Lung (tissue), 12 donors: ENCODE results near the gene RAPGEF2. TPM values are rescaled to one million over a fixed set of nuclear protein-coding genes. Genes with fewer than 3 reads are reported as not detected.
A peak's percentile ranks its signal among the peaks of the same experiment; 100 is the strongest.

Experiments
- ATAC-seq: fragments of 200-7000 bp; cut with Tn5 transposase; one replicate; pipeline ENCODE4 v1.9.1; 2020; ENCODE audit warnings: moderate number of reproducible peaks; ENCODE audit not compliant: insufficient read depth, low FRiP score
- DNase-seq, 3 donors: peaks; one replicate each; pipeline ENCODE4 v3.0.0-alpha.2; 2013 to 2017
- H3K27ac ChIP-seq, 2 donors: one replicate each; pipeline ENCODE4 v1.5.1; 2013; ENCODE audit warnings: mild to moderate bottlenecking in 2 of 2, moderate library complexity in 2 of 2, control low read depth in 1 of 2, inconsistent platforms in 1 of 2, low read depth in 1 of 2, low read length in 1 of 2
- H3K27me3 ChIP-seq, 3 donors: one replicate each; pipeline ENCODE4 v1.5.1; 2013; ENCODE audit warnings: low read length in 2 of 3; ENCODE audit not compliant: control insufficient read depth in 3 of 3, insufficient read depth in 3 of 3
- H3K36me3 ChIP-seq, 4 donors: one replicate each; pipeline ENCODE4 v1.5.1; 2013; ENCODE audit warnings: low read length in 4 of 4, mild to moderate bottlenecking in 1 of 4, moderate library complexity in 1 of 4; ENCODE audit not compliant: control insufficient read depth in 4 of 4, insufficient read depth in 4 of 4
- H3K4me1 ChIP-seq, 5 donors: one replicate each; pipeline ENCODE4 v1.5.1; 2013; ENCODE audit warnings: low read length in 5 of 5, mild to moderate bottlenecking in 2 of 5, moderate library complexity in 1 of 5; ENCODE audit not compliant: control insufficient read depth in 5 of 5, insufficient read depth in 5 of 5
- H3K4me3 ChIP-seq: one replicate; pipeline ENCODE4 v1.5.1; 2013; ENCODE audit warnings: mild to moderate bottlenecking, control low read depth, moderate library complexity
- H3K9ac ChIP-seq, 2 donors: one replicate each; pipeline ENCODE4 v1.5.1; 2013; ENCODE audit warnings: low read length in 2 of 2, control low read depth in 1 of 2; ENCODE audit not compliant: insufficient read depth in 1 of 2
- H3K9me3 ChIP-seq, 4 donors: one replicate each; pipeline ENCODE4 v1.5.1; 2013; ENCODE audit warnings: low read length in 3 of 4, mild to moderate bottlenecking in 1 of 4, moderate library complexity in 1 of 4; ENCODE audit not compliant: control insufficient read depth in 4 of 4, insufficient read depth in 3 of 4
- CTCF ChIP-seq: IDR thresholded peaks from 2 replicates; pipeline ENCODE4 v1.5.1; 2012; ENCODE audit warnings: mild to moderate bottlenecking; ENCODE audit errors: control extremely low read depth, extremely low read depth
- WGBS, 2 donors: extraction: QIAGEN DNeasy Blood & Tissue Kit; methylation state at CpG; one replicate each; pipeline ENCODE4 v1.1.7; 2013; 5-methylcytosine and 5-hydroxymethylcytosine counted together
- polyA plus RNA-seq, 2 donors: library from polyadenylated mRNA; stranded (reverse); fragments of 200-250 nt; gene quantifications; one replicate each; pipeline ENCODE4 v1.2.1, GENCODE V29; 2013
- total RNA-seq, 2 donors: library from RNA; depleted of rRNA in 1 of 2; stranded (reverse); fragments of >200 nt in 1 of 2; gene quantifications; one replicate each; pipeline ENCODE4 v1.2.1, GENCODE V29; 2014 to 2021
- donor health status: control.
- donor health status: control.
- donor health status: Bipolar disorder and iron deficiency.
- donor health status: healthy.
- donor health status: DM: yes; HTN: yes; CAD: no.

RAPGEF2 gene
- total and polyA plus RNA-seq, 4 donors, result 8.6 to 88.7 (median 32.2) TPM

DNA sequence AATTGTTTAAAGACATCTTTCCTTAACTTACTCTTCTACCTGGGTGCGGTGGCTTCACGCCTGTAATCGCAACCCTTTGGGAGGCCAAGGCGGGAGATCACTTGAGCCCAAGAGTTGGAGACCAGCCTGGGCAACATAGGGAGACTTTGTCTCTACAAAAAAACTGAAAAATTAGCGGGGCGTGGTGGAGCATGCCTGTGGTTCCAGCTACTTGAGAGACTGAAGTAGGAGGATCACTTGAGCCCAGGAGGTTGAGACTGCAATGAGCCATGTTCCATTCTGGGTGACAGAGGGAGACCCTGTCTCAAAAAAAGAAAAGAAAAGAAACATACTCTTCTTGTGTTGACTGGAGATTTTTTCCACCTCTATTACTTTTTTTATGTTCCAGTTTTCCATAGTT lies 181.9 kb downstream of the RAPGEF2 start:
- 80 to 92% methylated on average over 6 of the region's 6 CpGs for WGBS, 2 donors
- Histone ChIP-seq H3K9ac (no peak overlapping the region), H3K4me1 (peaks cover 0 to 20% (median 8%) of the 10 kb centered on the region in 5 donors), H3K36me3 (peaks cover 0 to 3% (median 0%) of the 10 kb centered on the region in 4 donors), H3K27me3 (no peaks in the 10 kb centered on the region), H3K4me3 (no peak overlapping the region), H3K27ac (no peak overlapping the region), H3K9me3 (no peaks in the 10 kb centered on the region)
- no peak for TF ChIP-seq CTCF
- no peak for ATAC-seq
- no peak for DNase-seq

DNA sequence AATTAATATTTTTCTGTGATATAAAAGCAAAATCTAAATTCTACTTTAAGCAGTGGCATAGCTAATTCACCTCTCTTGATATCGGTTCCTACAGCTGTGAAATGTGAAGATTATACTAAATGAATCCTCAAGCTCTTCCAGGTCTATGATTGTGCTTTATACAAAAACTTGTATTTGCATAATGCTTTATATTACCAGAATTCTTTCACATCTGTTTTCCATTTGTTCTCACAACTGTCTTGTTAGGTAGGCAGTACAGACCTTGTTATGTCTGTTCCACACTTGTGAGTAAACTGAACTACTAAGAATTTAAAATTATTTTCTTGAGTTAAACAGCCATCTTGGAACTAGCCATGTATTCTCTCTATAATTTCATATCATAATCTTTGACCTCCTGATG lies 184.9 kb downstream of the RAPGEF2 start:
- H3K4me3 ChIP-seq, result no peak overlapping the region
- no peaks in the 10 kb centered on the region for H3K9me3 ChIP-seq
- ATAC-seq (no peak), DNase-seq (no peak)
- peaks cover 0 to 3% (median 0%) of the 10 kb centered on the region in 4 donors for H3K36me3 ChIP-seq
- no peak overlapping the region for H3K9ac ChIP-seq
- no peaks in the 10 kb centered on the region for H3K27me3 ChIP-seq
- peaks cover 0 to 29% (median 8%) of the 10 kb centered on the region in 5 donors for H3K4me1 ChIP-seq
- 95 to 100% methylated on average over 1 of the region's 1 CpG for WGBS, 2 donors
- no peak for TF ChIP-seq CTCF
- no peak overlapping the region for H3K27ac ChIP-seq

DNA sequence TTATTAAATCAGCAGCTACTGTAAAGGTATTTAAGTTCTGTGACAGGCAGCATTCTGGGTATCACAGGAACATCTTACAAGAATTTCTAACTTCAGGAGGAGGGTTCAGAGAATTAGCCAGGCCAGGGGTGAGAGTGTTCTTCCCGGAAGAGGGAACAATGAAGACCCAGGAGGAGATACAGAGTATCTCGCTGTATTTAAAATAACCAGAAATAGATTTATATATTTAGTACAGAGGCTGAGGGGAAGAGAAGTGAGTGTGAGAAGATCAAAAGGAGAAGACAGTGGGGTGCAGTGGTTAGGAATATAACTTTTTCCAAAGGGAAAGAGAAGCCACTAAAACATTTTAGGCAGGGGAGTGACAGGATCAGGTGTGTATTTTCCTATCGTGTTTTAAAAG lies 186.8 kb downstream of the RAPGEF2 start:
- TF ChIP-seq CTCF, result no peak

More for the DNA sequence above, 186.8 kb downstream of the RAPGEF2 start:
- peaks cover 0 to 37% (median 0%) of the 10 kb centered on the region in 5 donors for H3K4me1 ChIP-seq
- no peaks in the 10 kb centered on the region for H3K9me3 ChIP-seq
- H3K27me3 ChIP-seq, result no peaks in the 10 kb centered on the region
- no peak overlapping the region for H3K9ac ChIP-seq
- H3K4me3 ChIP-seq, result no peak overlapping the region
- DNase-seq, result no peak
- 73 to 83% methylated on average over 3 of the region's 3 CpGs for WGBS, 2 donors
- no peak for ATAC-seq
- peaks cover 0 to 3% (median 0%) of the 10 kb centered on the region in 4 donors for H3K36me3 ChIP-seq
- H3K27ac ChIP-seq, result peak overlapping the region in 1 of 2 donors; percentile 21
